HepG2 (cell line): ENCODE data around the gene ZNF367. TPM values are rescaled to one million over a fixed set of nuclear protein-coding genes. Genes with fewer than 3 reads are reported as not detected.

Experiments used
- ATAC-seq: fragments of 200-7000 bp; cut with Tn5 transposase; 3 replicates; pipeline ENCODE4 v1.9.1; 2020; ENCODE audit warnings: mild to moderate bottlenecking, moderate library complexity
- BruUV-seq: library from RNA; stranded (reverse); fragments of 400-500 nt; replicated peaks from 2 replicates; lab custom pipeline; 2021; lab: Mats Ljungman, UMichigan
- CTCF ChIA-PET: fragments of 300-600 bp; formaldehyde crosslinking; extraction: SDS; loops from one replicate; lab custom pipeline; 2021; ENCODE audit warnings: low total read pairs, inconsistent platforms, low intra/inter-chr PET ratio; lab: Yijun Ruan, JAX
- POLR2A ChIA-PET: fragments of 350-600 bp; sonication (Branson Sonifier 250); formaldehyde crosslinking; loops from one replicate; lab custom pipeline; 2020; ENCODE audit warnings: antibody characterized with exemption, inconsistent platforms; lab: Yijun Ruan, JAX
- DNase-seq: peaks from one replicate; pipeline ENCODE4 v3.0.0-alpha.2; 2015; ENCODE audit warnings: low spot score
- FAIRE-seq: peaks from 3 replicates; lab custom pipeline; 2011; peaks lifted over from hg19 to GRCh38; lab: Jason Lieb, UNC
- H2AFZ ChIP-seq: one replicate; pipeline ENCODE4 v1.6.1; 2011; ENCODE audit warnings: low read length, inconsistent platforms
- H3K27ac ChIP-seq: fragments of 300-600 bp; 3 replicates; pipeline ENCODE4 v1.8.0; 2011; ENCODE audit warnings: mixed run types, mild to moderate bottlenecking, mixed read lengths, low read length, inconsistent platforms; ENCODE audit not compliant: insufficient read depth; ENCODE audit errors: extremely low read length
- H3K27me3 ChIP-seq, 2 experiments: fragments of 200-600 bp in 1 of 2; 2 replicates in 1 of 2; 3 replicates in 1 of 2; pipeline versions ENCODE4 v1.6.0 to v1.8.0; 2011; ENCODE audit warnings: low read length in 2 of 2, mild to moderate bottlenecking in 2 of 2, moderate library complexity in 2 of 2, inconsistent platforms in 1 of 2; ENCODE audit not compliant: insufficient read depth in 2 of 2, control insufficient read depth in 1 of 2
- H3K36me3 ChIP-seq, 2 experiments: fragments of 200-600 bp in 1 of 2; replicated peaks in 1 of 2; 2 replicates in 1 of 2; 3 replicates in 1 of 2; pipeline versions ENCODE4 v1.5.1 to v1.8.0; 2011; ENCODE audit warnings: low read length in 2 of 2, inconsistent platforms in 1 of 2; ENCODE audit not compliant: insufficient read depth in 2 of 2, control insufficient read depth in 1 of 2
- H3K4me1 ChIP-seq: 2 replicates; pipeline ENCODE4 v1.5.1; 2012; ENCODE audit warnings: low read length, inconsistent platforms; ENCODE audit not compliant: insufficient read depth
- H3K4me2 ChIP-seq: 2 replicates; pipeline ENCODE4 v1.6.0; 2011; ENCODE audit warnings: low read depth, low read length, inconsistent platforms
- H3K4me3 ChIP-seq, 3 experiments: fragments of 200-600 bp in 1 of 3; sonication (generic), shearing (Covaris generic) in 1 of 3; replicated peaks in 1 of 3; 2 replicates each; pipeline ENCODE4 v1.5.1; 2011 to 2016; ENCODE audit warnings: low read length in 3 of 3, inconsistent platforms in 2 of 3, low read depth in 2 of 3, mild to moderate bottlenecking in 2 of 3, control low read depth in 1 of 3, mixed read lengths in 1 of 3; ENCODE audit not compliant: insufficient read depth in 1 of 3
- H3K79me2 ChIP-seq: one replicate; pipeline ENCODE4 v1.6.1; 2011; ENCODE audit warnings: low read length, inconsistent platforms; ENCODE audit not compliant: insufficient read depth
- H3K9ac ChIP-seq: 2 replicates; pipeline ENCODE4 v1.6.0; 2011; ENCODE audit warnings: mild to moderate bottlenecking, low read depth, low read length, inconsistent platforms; ENCODE audit not compliant: insufficient read depth
- H3K9me3 ChIP-seq: 2 replicates; pipeline ENCODE4 v1.5.1; 2012; ENCODE audit warnings: mild to moderate bottlenecking, low read length
- H4K20me1 ChIP-seq: 2 replicates; pipeline ENCODE4 v1.6.0; 2011; ENCODE audit warnings: inconsistent platforms, mild to moderate bottlenecking, low read length, moderate library complexity; ENCODE audit not compliant: insufficient read depth
- EP300 ChIP-seq, 3 experiments: sonication (generic) in 1 of 3; formaldehyde crosslinking in 1 of 3; IDR thresholded peaks; 2 replicates each; pipeline versions ENCODE4 v1.5.1 to v1.6.1; 2011 to 2020; ENCODE audit warnings: low read depth in 2 of 3, low read length in 2 of 3, borderline replicate concordance in 1 of 3, improper control_type of control experiment in 1 of 3, mild to moderate bottlenecking in 1 of 3, missing genetic modification reagents in 1 of 3, moderate library complexity in 1 of 3
- FOXA3 ChIP-seq: IDR thresholded peaks from 2 replicates; pipeline ENCODE4 v1.6.1; 2016; ENCODE audit warnings: missing genetic modification reagents, missing compliant biosample characterization
- GATAD2A ChIP-seq: IDR thresholded peaks from 2 replicates; pipeline ENCODE4 v1.6.1; 2016
- HDAC2 ChIP-seq: sonication (generic); formaldehyde crosslinking; IDR thresholded peaks from 2 replicates; pipeline ENCODE4 v1.4.0; 2020; ENCODE audit warnings: missing genetic modification reagents
- JUND ChIP-seq: sonication (generic); formaldehyde crosslinking; IDR thresholded peaks from 2 replicates; pipeline ENCODE4 v1.8.0; 2022; ENCODE audit warnings: mild to moderate bottlenecking, missing genetic modification reagents
- MXI1 ChIP-seq: IDR thresholded peaks from 3 replicates; pipeline ENCODE4 v1.6.1; 2012; ENCODE audit warnings: low read depth, low read length, inconsistent platforms, borderline replicate concordance
- PPARG ChIP-seq: conservative IDR thresholded peaks from 2 replicates; pipeline ENCODE4 v1.6.1; 2016; ENCODE audit warnings: missing biosample characterization, missing genetic modification reagents
- PRPF4 ChIP-seq: fragments of 200-400 bp; formaldehyde crosslinking; IDR thresholded peaks from 2 replicates; pipeline ENCODE4 v1.6.1; 2016; ENCODE audit warnings: low read length, low read depth; ENCODE audit not compliant: poor library complexity, severe bottlenecking
- SAFB2 ChIP-seq: sonication (generic); formaldehyde crosslinking; IDR thresholded peaks from 2 replicates; pipeline ENCODE4 v1.5.1; 2020; ENCODE audit warnings: missing genetic modification reagents, low read depth, mild to moderate bottlenecking, borderline replicate concordance
- SMAD3 ChIP-seq: sonication (generic); formaldehyde crosslinking; IDR thresholded peaks from 2 replicates; pipeline ENCODE4 v1.4.0; 2020; ENCODE audit warnings: missing genetic modification reagents
- SRF ChIP-seq: IDR thresholded peaks from 2 replicates; pipeline ENCODE4 v1.6.1; 2011; ENCODE audit warnings: mild to moderate bottlenecking, low read depth, low read length, moderate library complexity
- SYNCRIP ChIP-seq: fragments of 200-400 bp; formaldehyde crosslinking; IDR thresholded peaks from 2 replicates; pipeline ENCODE4 v1.6.1; 2018; ENCODE audit warnings: mild to moderate bottlenecking, low read depth, low read length; ENCODE audit not compliant: insufficient read depth
- TAF1 ChIP-seq: sonication (generic); formaldehyde crosslinking; IDR thresholded peaks from 2 replicates; pipeline ENCODE4 v1.4.0; 2020; ENCODE audit warnings: missing genetic modification reagents
- TEAD3 ChIP-seq: optimal IDR thresholded peaks from 2 replicates; pipeline ENCODE3; 2016; ENCODE audit warnings: borderline replicate concordance
- ZNF234 ChIP-seq: sonication (generic); formaldehyde crosslinking; conservative IDR thresholded peaks from 2 replicates; pipeline ENCODE4 v1.5.1; 2020; ENCODE audit warnings: mild to moderate bottlenecking, missing genetic modification reagents
- ZNF251 ChIP-seq: sonication (generic); formaldehyde crosslinking; IDR thresholded peaks from 2 replicates; pipeline ENCODE4 v1.9.0; 2021; ENCODE audit warnings: mild to moderate bottlenecking, missing genetic modification reagents
- ZNF317 ChIP-seq: sonication (generic); formaldehyde crosslinking; IDR thresholded peaks from 2 replicates; pipeline ENCODE4 v1.5.0; 2020; ENCODE audit warnings: mild to moderate bottlenecking, missing genetic modification reagents
- ZNF331 ChIP-seq: sonication (generic); formaldehyde crosslinking; IDR thresholded peaks from 2 replicates; pipeline ENCODE4 v1.4.0; 2020; ENCODE audit warnings: missing genetic modification reagents
- ZNF878 ChIP-seq: sonication (generic); formaldehyde crosslinking; IDR thresholded peaks from 2 replicates; pipeline ENCODE4 v1.8.1; 2023; ENCODE audit warnings: mild to moderate bottlenecking, missing genetic modification reagents, moderate library complexity
- ZSCAN30 ChIP-seq: sonication (generic); formaldehyde crosslinking; IDR thresholded peaks from 2 replicates; pipeline ENCODE4 v1.5.0; 2020; ENCODE audit warnings: mild to moderate bottlenecking, missing genetic modification reagents
- WGBS: methylation state at CpG from one replicate; pipeline ENCODE4 v1.1.6; 2017; ENCODE audit warnings: low lambda C conversion rate; 5-methylcytosine and 5-hydroxymethylcytosine counted together
- in situ Hi-C: cut with HindIII; loops from 2 replicates; pipeline ENCODE4 v1.10.0; 2017; ENCODE audit warnings: low pct_unique_long_range_greater_than_20kb; ENCODE audit not compliant: extremely low pct_ligation_motif_present
- intact Hi-C: fragments of 100-400 bp; cut with micrococcal nuclease; formaldehyde crosslinking; loops from one replicate; pipeline ENCODE4 v1.10.0; 2022; ENCODE audit not compliant: unreplicated experiment
- polyA plus RNA-seq, 8 experiments: library from polyadenylated mRNA; depleted of rRNA in 3 of 8; stranded (reverse) in 7 of 8; unstranded in 1 of 8; fragments of >200 nt; fragmentation: Illumina TruSeq in 4 of 8; extraction: Trizol in 4 of 8; gene quantifications; 2 replicates each; pipeline versions ENCODE4 v1.2.1 to v1.2.3, GENCODE V29; 2011 to 2016; ENCODE audit warnings: low read depth in 4 of 8, missing spikeins in 1 of 8, mixed read lengths in 1 of 8; ENCODE audit not compliant: insufficient read depth in 1 of 8
- total RNA-seq, 5 experiments: library from RNA; depleted of rRNA; stranded (reverse); fragments of >200 nt; fragmentation: Illumina TruSeq; extraction: Trizol; gene quantifications; 2 replicates each; pipeline ENCODE4 v1.2.3, GENCODE V29; 2016; ENCODE audit warnings: low read depth in 1 of 5
- TF ChIP-seq, protein P1 (sequence below): sonication (generic); formaldehyde crosslinking; conservative IDR thresholded peaks from 2 replicates; pipeline ENCODE4 v1.4.0; 2020; ENCODE audit warnings: missing genetic modification reagents
- TF ChIP-seq, protein P2 (sequence below): IDR thresholded peaks from 2 replicates; pipeline ENCODE4 v1.6.1; 2012; ENCODE audit warnings: inconsistent platforms

ZNF367 gene
- total and polyA plus RNA-seq, 2 of the 13 experiments (the other 11 are each of a cell fraction or from before 2014, with no cell fraction given): 2.9 to 7.7 TPM

DNA sequence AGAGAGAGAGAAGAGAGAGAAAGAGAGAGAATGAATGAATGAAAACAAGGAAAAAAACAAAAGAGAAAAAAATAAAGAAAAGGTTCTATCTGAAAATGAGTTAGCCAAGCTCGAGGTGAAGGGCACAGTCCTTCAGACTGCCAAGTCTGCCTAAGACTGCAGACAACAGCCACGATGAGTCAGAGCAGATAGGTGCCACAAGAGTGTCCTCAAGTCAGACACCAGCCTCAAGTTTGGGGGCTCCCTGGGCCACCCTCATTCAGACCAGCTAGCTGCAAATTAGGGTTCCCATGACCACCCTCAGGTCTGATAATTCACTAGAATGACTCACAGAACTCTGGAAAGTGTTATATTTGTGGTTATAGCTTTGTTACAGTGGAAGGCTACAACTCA lies 17.9 kb upstream of the ZNF367 start (continued):
- TF ChIP-seq PRPF4 (no peak), SYNCRIP (no peak), SAFB2 (no peak), TAF1 (CRISPR knock-in tag) (no peak), EP300 (IDR thresholded peaks at IDR 0.05; ENCODE audit: low read depth in 2 of 2, low read length in 2 of 2) (0 out of 4 replicates have a peak, but pooled peaks of 1 of the 2 experiments have one; percentile 5), EP300 (CRISPR knock-in tag; IDR thresholded peaks at IDR 0.05; ENCODE audit: borderline replicate concordance) (no peak), ZNF251 (no peak), FOXA3 (no peak)

DNA sequence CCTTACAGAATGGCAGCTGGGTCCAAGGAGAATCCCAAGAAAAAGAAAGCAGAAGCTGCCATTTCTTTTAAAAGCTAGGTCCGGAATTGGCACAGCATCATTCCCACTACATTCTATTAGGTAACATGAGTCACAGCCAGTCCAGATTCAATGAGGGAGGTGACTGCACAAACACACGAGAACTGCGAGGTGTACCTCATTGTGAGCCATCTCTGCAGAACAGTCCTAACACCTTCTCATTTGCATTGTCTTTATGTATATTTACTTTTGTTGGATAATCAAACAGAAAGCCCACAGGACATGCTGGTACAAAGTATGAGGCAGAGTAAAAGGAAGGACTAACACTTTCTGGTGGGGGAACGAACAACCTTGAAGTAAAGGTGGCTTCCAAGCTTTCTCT lies 17.2 kb upstream of the ZNF367 start:
- Histone ChIP-seq H3K9ac (peak overlapping the region; percentile 66; the same call in 1 of the 2 replicates), H3K4me1 (peaks cover 66% of the 10 kb centered on the region), H3K27me3 (no peaks in the 10 kb centered on the region), H3K27ac (peak overlapping the region; percentile 84), H2AFZ (no peak overlapping the region), H3K4me2 (peak overlapping the region; percentile 61), H3K9me3 (no peaks in the 10 kb centered on the region), H4K20me1 (no peaks in the 10 kb centered on the region), H3K36me3 (no peaks in the 10 kb centered on the region), H3K4me3 (peak overlapping the region in 1 of 3 experiments; percentile 8; a peak in 1 of 6 replicates), H3K79me2 (no peaks in the 10 kb centered on the region)
- 40% methylated on average over 4 of the region's 4 CpGs for WGBS
- ChIA-PET CTCF (no interaction called here), POLR2A (interaction anchor here (0.8 to 2.3 kb wide), 9 partner anchors 10 to 221 kb away, joined by 3 to 9 read pairs (median 3); partner anchors contain the start of genes HABP4, SLC35D2 and ZNF367)
- DNase-seq (peak; percentile 55), ATAC-seq (peak; percentile 15; the same call in 2 of the 3 replicates), FAIRE-seq (no peak)
- in situ Hi-C loops: no loop called here
- no TSS peak for BruUV-seq
- intact Hi-C loops: loop anchor here (5.0 kb wide), 1 partner anchor 108 kb away; no protein-coding TSS in a partner anchor
- TF ChIP-seq SRF (no peak), GATAD2A (CRISPR knock-in tag) (peak; percentile 70), MXI1 (no peak), SMAD3 (CRISPR knock-in tag) (no peak), ZNF331 (CRISPR knock-in tag) (0 out of 2 replicates have a peak, but pooled peaks have one; percentile 25), TEAD3 (CRISPR knock-in tag) (peak; percentile 54), JUND (CRISPR knock-in tag) (no peak), ZNF234 (CRISPR knock-in tag) (no peak), ZNF878 (CRISPR knock-in tag) (no peak), ZNF317 (CRISPR knock-in tag) (no peak), PPARG (CRISPR knock-in tag) (0 out of 2 replicates have a peak, but pooled peaks have one; percentile 27), HDAC2 (CRISPR knock-in tag) (0 out of 2 replicates have a peak, but pooled peaks have one; percentile 17), ZSCAN30 (CRISPR knock-in tag) (no peak)
- TF ChIP-seq, protein P1, sequence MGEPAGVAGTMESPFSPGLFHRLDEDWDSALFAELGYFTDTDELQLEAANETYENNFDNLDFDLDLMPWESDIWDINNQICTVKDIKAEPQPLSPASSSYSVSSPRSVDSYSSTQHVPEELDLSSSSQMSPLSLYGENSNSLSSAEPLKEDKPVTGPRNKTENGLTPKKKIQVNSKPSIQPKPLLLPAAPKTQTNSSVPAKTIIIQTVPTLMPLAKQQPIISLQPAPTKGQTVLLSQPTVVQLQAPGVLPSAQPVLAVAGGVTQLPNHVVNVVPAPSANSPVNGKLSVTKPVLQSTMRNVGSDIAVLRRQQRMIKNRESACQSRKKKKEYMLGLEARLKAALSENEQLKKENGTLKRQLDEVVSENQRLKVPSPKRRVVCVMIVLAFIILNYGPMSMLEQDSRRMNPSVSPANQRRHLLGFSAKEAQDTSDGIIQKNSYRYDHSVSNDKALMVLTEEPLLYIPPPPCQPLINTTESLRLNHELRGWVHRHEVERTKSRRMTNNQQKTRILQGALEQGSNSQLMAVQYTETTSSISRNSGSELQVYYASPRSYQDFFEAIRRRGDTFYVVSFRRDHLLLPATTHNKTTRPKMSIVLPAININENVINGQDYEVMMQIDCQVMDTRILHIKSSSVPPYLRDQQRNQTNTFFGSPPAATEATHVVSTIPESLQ (CRISPR knock-in tag): no peak
- TF ChIP-seq, protein P2, sequence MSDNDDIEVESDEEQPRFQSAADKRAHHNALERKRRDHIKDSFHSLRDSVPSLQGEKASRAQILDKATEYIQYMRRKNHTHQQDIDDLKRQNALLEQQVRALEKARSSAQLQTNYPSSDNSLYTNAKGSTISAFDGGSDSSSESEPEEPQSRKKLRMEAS: 0 out of 2 replicates have a peak, but pooled peaks have one; percentile 39
